Activated T-helper 2 cell treated with anti-CD3 and anti-CD28 coated beads, Interferon-gamma antibody, Interleukin-2, Interleukin-4, amounts not matched to agents 10 μg/mL and 5 μg/mL and 100 μg/mL, durations not matched to agents 14 hours and 24 hours and 36 hours (primary cell): ENCODE measurements around the gene PROC. TPM values are rescaled to one million over a fixed set of nuclear protein-coding genes. Genes with fewer than 3 reads are reported as not detected.

Source experiments
- DNase-seq: peaks from one replicate; pipeline ENCODE4 v3.0.0; 2021; ENCODE audit warnings: low spot score
- H3K27ac Mint-ChIP-seq: one replicate; pipeline ENCODE4 v1.8.0; 2021; ENCODE audit warnings: mixed read lengths
- H3K27me3 Mint-ChIP-seq: one replicate; pipeline ENCODE4 v1.8.0; 2021; ENCODE audit warnings: low read depth, mixed read lengths
- H3K36me3 Mint-ChIP-seq: one replicate; pipeline ENCODE4 v1.8.0; 2021; ENCODE audit warnings: low read depth, mixed read lengths
- H3K4me1 Mint-ChIP-seq: one replicate; pipeline ENCODE4 v1.8.0; 2021; ENCODE audit warnings: low read depth, mixed read lengths
- H3K4me3 Mint-ChIP-seq: one replicate; pipeline ENCODE4 v1.8.0; 2021; ENCODE audit warnings: low read depth, mild to moderate bottlenecking, moderate library complexity, mixed read lengths
- H3K9me3 Mint-ChIP-seq: one replicate; pipeline ENCODE4 v1.8.0; 2021; ENCODE audit warnings: mixed read lengths
- intact Hi-C: fragments of 100-400 bp; cut with micrococcal nuclease; formaldehyde crosslinking; loops from one replicate; pipeline ENCODE4 v1.15.1; 2023
- total RNA-seq: library from RNA; stranded (reverse); gene quantifications from 2 replicates; pipeline ENCODE4 v1.2.3, GENCODE V29; 2022

Gene PROC
- total RNA-seq, 1 donor from 2014 or later: not detected

- intact Hi-C loops: loop anchor here (1.0 to 5.0 kb wide), 6 partner anchors 9 to 329 kb away; partner anchors contain the start of gene IWS1
- H3K27me3 Mint-ChIP-seq: no peaks in the 10 kb centered on the region
- H3K4me1 Mint-ChIP-seq: peaks cover 45% of the 10 kb centered on the region
- peaks cover 17% of the 10 kb centered on the region for H3K9me3 Mint-ChIP-seq
- DNase-seq: no peak
- H3K27ac Mint-ChIP-seq: peak overlapping the region; percentile 98
- peak overlapping the region; percentile 71 for H3K4me3 Mint-ChIP-seq
- H3K36me3 Mint-ChIP-seq: peaks cover 5% of the 10 kb centered on the region
These were observed 7.2 kb upstream of the PROC start for GRCh38 chr2:127410871-127411652.

- H3K4me1 Mint-ChIP-seq: peaks cover 53% of the 10 kb centered on the region
- intact Hi-C loops: loop anchor here (1.0 to 5.0 kb wide), 4 partner anchors 53 to 330 kb away; partner anchors contain the start of gene IWS1
- H3K4me3 Mint-ChIP-seq: peak overlapping the region; percentile 8
- DNase-seq: no peak
- peaks cover 5% of the 10 kb centered on the region for H3K36me3 Mint-ChIP-seq
- H3K9me3 Mint-ChIP-seq: peaks cover 17% of the 10 kb centered on the region
- H3K27ac Mint-ChIP-seq: no peak overlapping the region
- no peaks in the 10 kb centered on the region for H3K27me3 Mint-ChIP-seq
These were observed 6.4 kb upstream of the PROC start for GRCh38 chr2:127411653-127412369.

GRCh38 chr2:127413200-127413599 is 5.0 kb upstream of the PROC start:
- intact Hi-C loops: loop anchor here (5.0 kb wide), 2 partner anchors 114 to 331 kb away; partner anchors contain the start of gene IWS1
- H3K27me3 Mint-ChIP-seq: peaks cover 2% of the 10 kb centered on the region
- H3K4me1 Mint-ChIP-seq: peaks cover 51% of the 10 kb centered on the region
- DNase-seq: no peak
- no peak overlapping the region for H3K4me3 Mint-ChIP-seq
- no peak overlapping the region for H3K27ac Mint-ChIP-seq
- peaks cover 5% of the 10 kb centered on the region for H3K36me3 Mint-ChIP-seq
- peaks cover 17% of the 10 kb centered on the region for H3K9me3 Mint-ChIP-seq

GRCh38 chr2:127413782-127414637 is 4.2 kb upstream of the PROC start:
- Mint-ChIP-seq H3K4me3 (no peak overlapping the region), H3K36me3 (peaks cover 5% of the 10 kb centered on the region)
- intact Hi-C loops: loop anchor here (5.0 kb wide), 2 partner anchors 113 to 332 kb away; partner anchors contain the start of gene IWS1

GRCh38 chr2:127414638-127415592 is 3.3 kb upstream of the PROC start:
- H3K4me3 Mint-ChIP-seq: no peak overlapping the region

More at GRCh38 chr2:127413782-127414637, 4.2 kb upstream of the PROC start:
- Mint-ChIP-seq H3K27me3 (peaks cover 4% of the 10 kb centered on the region), H3K4me1 (peaks cover 49% of the 10 kb centered on the region), H3K9me3 (peaks cover 17% of the 10 kb centered on the region), H3K27ac (no peak overlapping the region)
- no peak for DNase-seq

GRCh38 chr2:127415593-127416505 is 2.4 kb upstream of the PROC start:
- Mint-ChIP-seq H3K27ac (no peak overlapping the region), H3K36me3 (peaks cover 3% of the 10 kb centered on the region), H3K4me1 (peaks cover 41% of the 10 kb centered on the region), H3K4me3 (peak overlapping the region; percentile 54), H3K9me3 (peaks cover 14% of the 10 kb centered on the region), H3K27me3 (peaks cover 11% of the 10 kb centered on the region)
- peak; percentile 69 for DNase-seq
- intact Hi-C loops: no loop called here

More at GRCh38 chr2:127414638-127415592, 3.3 kb upstream of the PROC start:
- peaks cover 17% of the 10 kb centered on the region for H3K9me3 Mint-ChIP-seq
- intact Hi-C loops: loop anchor here (5.0 kb wide), 2 partner anchors 112 to 333 kb away; partner anchors contain the start of gene IWS1
- DNase-seq: no peak
- no peak overlapping the region for H3K27ac Mint-ChIP-seq
- peaks cover 48% of the 10 kb centered on the region for H3K4me1 Mint-ChIP-seq
- peaks cover 4% of the 10 kb centered on the region for H3K27me3 Mint-ChIP-seq
- H3K36me3 Mint-ChIP-seq: peaks cover 5% of the 10 kb centered on the region

- peaks cover 3% of the 10 kb centered on the region for H3K36me3 Mint-ChIP-seq
- peaks cover 14% of the 10 kb centered on the region for H3K9me3 Mint-ChIP-seq
- no peak for DNase-seq
- peaks cover 19% of the 10 kb centered on the region for H3K27me3 Mint-ChIP-seq
- H3K4me1 Mint-ChIP-seq: peaks cover 34% of the 10 kb centered on the region
- peak overlapping the region; percentile 54 for H3K4me3 Mint-ChIP-seq
- H3K27ac Mint-ChIP-seq: no peak overlapping the region
- intact Hi-C loops: no loop called here
These were observed 1.7 kb upstream of the PROC start for GRCh38 chr2:127416506-127417001.

GRCh38 chr2:127417406-127417805 is 821 bp upstream of the PROC start:
- peaks cover 26% of the 10 kb centered on the region for H3K4me1 Mint-ChIP-seq
- peaks cover 13% of the 10 kb centered on the region for H3K9me3 Mint-ChIP-seq
- no peak for DNase-seq
- H3K27me3 Mint-ChIP-seq: peaks cover 27% of the 10 kb centered on the region
- H3K36me3 Mint-ChIP-seq: peaks cover 3% of the 10 kb centered on the region
- no peak overlapping the region for H3K27ac Mint-ChIP-seq
- no peak overlapping the region for H3K4me3 Mint-ChIP-seq
- intact Hi-C loops: no loop called here

GRCh38 chr2:127419112-127419430 is 844 bp downstream of the PROC start:
- intact Hi-C loops: no loop called here
- Mint-ChIP-seq H3K4me3 (no peak overlapping the region), H3K27ac (no peak overlapping the region), H3K36me3 (no peaks in the 10 kb centered on the region), H3K9me3 (no peaks in the 10 kb centered on the region), H3K4me1 (peaks cover 19% of the 10 kb centered on the region), H3K27me3 (peaks cover 39% of the 10 kb centered on the region)
- DNase-seq: no peak

GRCh38 chr2:127419448-127420038 is 1.3 kb downstream of the PROC start:
- no peak overlapping the region for H3K4me3 Mint-ChIP-seq
- peaks cover 42% of the 10 kb centered on the region for H3K27me3 Mint-ChIP-seq
- no peaks in the 10 kb centered on the region for H3K9me3 Mint-ChIP-seq
- no peak overlapping the region for H3K27ac Mint-ChIP-seq
- DNase-seq: no peak
- intact Hi-C loops: loop anchor here (5.0 kb wide), 1 partner anchor 32 kb away; the partner anchor contains the start of gene MAP3K2
- H3K36me3 Mint-ChIP-seq: no peaks in the 10 kb centered on the region
- peaks cover 18% of the 10 kb centered on the region for H3K4me1 Mint-ChIP-seq
